Caco-2 (cell line): ENCODE measurements around the gene LRIT3. TPM values are rescaled to one million over a fixed set of nuclear protein-coding genes. Genes with fewer than 3 reads are reported as not detected.
"Not testable (repeated sequence)": the region's sequence is repeated elsewhere in the genome, so short reads cannot be mapped to it uniquely, and the experiment has no call there.

Experiments
- BruUV-seq: library from RNA; stranded (reverse); fragments of 400-500 nt; replicated peaks from 2 replicates; lab custom pipeline; 2021; lab: Mats Ljungman, UMichigan
- CTCF ChIA-PET: fragments of 300-600 bp; sonication (Branson Sonifier 250); formaldehyde crosslinking; loops from one replicate; lab custom pipeline; 2022; ENCODE audit warnings: antibody characterized with exemption; lab: Charles Lee
- POLR2A ChIA-PET: fragments of 300-600 bp; sonication (Branson Sonifier 250); formaldehyde crosslinking; loops from one replicate; lab custom pipeline; 2022; ENCODE audit warnings: antibody characterized with exemption; lab: Charles Lee
- DNase-seq, 2 experiments: peaks; one replicate each; pipeline versions ENCODE4 v3.0.0 to v3.0.0-alpha.2; 2020 to 2022
- H3K27me3 ChIP-seq: replicated peaks from 2 replicates; pipeline ENCODE4 v1.6.0; 2011; ENCODE audit warnings: low read length; ENCODE audit not compliant: control insufficient read depth, insufficient read depth
- H3K36me3 ChIP-seq: 2 replicates; pipeline ENCODE4 v1.5.1; 2011; ENCODE audit warnings: low read length; ENCODE audit not compliant: control insufficient read depth, insufficient read depth
- H3K4me1 ChIP-seq: fragments of 250-450 bp; sonication (Bioruptor Pico); 2 replicates; pipeline ENCODE4 v1.5.1; 2020; ENCODE audit warnings: mild to moderate bottlenecking
- H3K4me3 ChIP-seq: 2 replicates; pipeline ENCODE4 v1.5.1; 2011; ENCODE audit warnings: low read depth, mild to moderate bottlenecking, control low read depth, low read length
- H3K9me3 ChIP-seq: fragments of 250-450 bp; sonication (Bioruptor Pico); 2 replicates; pipeline ENCODE4 v1.5.1; 2020; ENCODE audit warnings: mild to moderate bottlenecking, moderate library complexity
- H3K27ac Mint-ChIP-seq: one replicate; pipeline ENCODE4 v1.8.0; 2022; ENCODE audit warnings: mixed read lengths; ENCODE audit not compliant: unreplicated experiment
- H3K27me3 Mint-ChIP-seq: one replicate; pipeline ENCODE4 v1.8.0; 2022; ENCODE audit warnings: mixed read lengths; ENCODE audit not compliant: insufficient read depth, unreplicated experiment
- H3K36me3 Mint-ChIP-seq: one replicate; pipeline ENCODE4 v1.8.0; 2022; ENCODE audit warnings: mild to moderate bottlenecking, mixed read lengths; ENCODE audit not compliant: insufficient read depth, unreplicated experiment
- H3K4me1 Mint-ChIP-seq: one replicate; pipeline ENCODE4 v1.8.0; 2022; ENCODE audit warnings: low read depth, mixed read lengths; ENCODE audit not compliant: unreplicated experiment
- H3K4me3 Mint-ChIP-seq: one replicate; pipeline ENCODE4 v1.8.0; 2022; ENCODE audit warnings: mild to moderate bottlenecking, moderate library complexity, mixed read lengths; ENCODE audit not compliant: unreplicated experiment
- H3K9me3 Mint-ChIP-seq: one replicate; pipeline ENCODE4 v1.8.0; 2022; ENCODE audit warnings: mixed read lengths; ENCODE audit not compliant: unreplicated experiment
- CTCF ChIP-seq, 2 experiments: fragments of 200-600 bp in 1 of 2; IDR thresholded peaks; 1 replicate in 1 of 2; 2 replicates in 1 of 2; pipeline versions ENCODE4 v1.5.1 to v1.8.0; 2011 to 2022; ENCODE audit warnings: antibody characterized with exemption in 1 of 2, control low read depth in 1 of 2, inconsistent platforms in 1 of 2, low read depth in 1 of 2, low read length in 1 of 2, mild to moderate bottlenecking in 1 of 2, moderate library complexity in 1 of 2; ENCODE audit not compliant: insufficient read depth in 1 of 2, severe bottlenecking in 1 of 2, unreplicated experiment in 1 of 2
- intact Hi-C: fragments of 100-400 bp; cut with micrococcal nuclease; formaldehyde crosslinking; loops from one replicate; pipeline ENCODE4 v1.10.0; 2022; ENCODE audit not compliant: unreplicated experiment
- total RNA-seq: library from RNA; stranded (reverse); gene quantifications from 2 replicates; pipeline ENCODE4 v1.2.3, GENCODE V29; 2022

The LRIT3 gene
- total RNA-seq, 1 experiment from 2014 or later: 0.34 TPM

GRCh38 chr4:109846395-109847098 lies 1.4 kb upstream of the LRIT3 start:
- no peak for TF ChIP-seq CTCF (IDR thresholded peaks at IDR 0.05; ENCODE audit: insufficient read depth in 1 of 2, low read depth in 1 of 2, low read length in 1 of 2, severe bottlenecking in 1 of 2, unreplicated experiment in 1 of 2)
- Mint-ChIP-seq H3K27me3 (no peaks in the 10 kb centered on the region), H3K9me3 (no peaks in the 10 kb centered on the region), H3K4me1 (peaks cover 11% of the 10 kb centered on the region), H3K4me3 (peak overlapping the region; percentile 33), H3K36me3 (no peaks in the 10 kb centered on the region), H3K27ac (no peak overlapping the region)
- intact Hi-C loops: no loop called here
- ChIA-PET POLR2A (no interaction called here), CTCF (no interaction called here)
- Histone ChIP-seq H3K27me3 (no peaks in the 10 kb centered on the region), H3K4me1 (0 out of 2 replicates have a peak, but pooled peaks cover 7% of the 10 kb centered on the region), H3K36me3 (no peaks in the 10 kb centered on the region), H3K9me3 (no peaks in the 10 kb centered on the region), H3K4me3 (no peak overlapping the region)
- DNase-seq: peak in 1 of 2 experiments; percentile 6
- no TSS peak for BruUV-seq

GRCh38 chr4:109848501-109848900 lies 594 bp downstream of the LRIT3 start:
- no peak overlapping the region for H3K27ac Mint-ChIP-seq
- no peaks in the 10 kb centered on the region for H3K27me3 Mint-ChIP-seq
- Histone ChIP-seq H3K9me3 (no peaks in the 10 kb centered on the region), H3K4me1 (0 out of 2 replicates have a peak, but pooled peaks cover 7% of the 10 kb centered on the region), H3K4me3 (no peak overlapping the region), H3K27me3 (no peaks in the 10 kb centered on the region), H3K36me3 (no peaks in the 10 kb centered on the region)
- ChIA-PET CTCF (no interaction called here), POLR2A (no interaction called here)
- no peak for DNase-seq
- H3K4me1 Mint-ChIP-seq: peaks cover 11% of the 10 kb centered on the region
- TF ChIP-seq CTCF (IDR thresholded peaks at IDR 0.05; ENCODE audit: insufficient read depth in 1 of 2, low read depth in 1 of 2, low read length in 1 of 2, severe bottlenecking in 1 of 2, unreplicated experiment in 1 of 2): no peak
- no TSS peak for BruUV-seq
- H3K36me3 Mint-ChIP-seq: no peaks in the 10 kb centered on the region
- no peak overlapping the region for H3K4me3 Mint-ChIP-seq
- H3K9me3 Mint-ChIP-seq: no peaks in the 10 kb centered on the region
- intact Hi-C loops: no loop called here

GRCh38 chr4:109850601-109851000 lies 2.7 kb downstream of the LRIT3 start:
- Mint-ChIP-seq H3K27me3 (no peaks in the 10 kb centered on the region), H3K4me3 (no peak overlapping the region), H3K9me3 (no peaks in the 10 kb centered on the region), H3K27ac (no peak overlapping the region), H3K4me1 (peaks cover 11% of the 10 kb centered on the region), H3K36me3 (no peaks in the 10 kb centered on the region)
- ChIA-PET POLR2A (no interaction called here), CTCF (no interaction called here)
- H3K27me3 ChIP-seq: no peaks in the 10 kb centered on the region
- DNase-seq: no peak
- H3K36me3 ChIP-seq: no peaks in the 10 kb centered on the region
- no TSS peak for BruUV-seq
- H3K4me1 ChIP-seq: 0 out of 2 replicates have a peak, but pooled peaks cover 7% of the 10 kb centered on the region
- TF ChIP-seq CTCF (IDR thresholded peaks at IDR 0.05; ENCODE audit: insufficient read depth in 1 of 2, low read depth in 1 of 2, low read length in 1 of 2, severe bottlenecking in 1 of 2, unreplicated experiment in 1 of 2): no peak
- no peaks in the 10 kb centered on the region for H3K9me3 ChIP-seq
- intact Hi-C loops: no loop called here
- H3K4me3 ChIP-seq: no peak overlapping the region

- H3K27ac Mint-ChIP-seq, H3K9me3 Mint-ChIP-seq, H3K27me3 ChIP-seq, H3K36me3 ChIP-seq, DNase-seq, BruUV-seq, H3K4me3 Mint-ChIP-seq, H3K36me3 Mint-ChIP-seq, intact Hi-C loops, POLR2A ChIA-PET, H3K9me3 ChIP-seq, CTCF ChIA-PET, H3K27me3 Mint-ChIP-seq, H3K4me1 ChIP-seq, H3K4me1 Mint-ChIP-seq, H3K4me3 ChIP-seq: not testable (repeated sequence)
Measured at GRCh38 chr4:109859426-109860300, 11.8 kb downstream of the LRIT3 start.
